GM12864 (cell line): Measurements from ENCODE around the gene CFAP97D2.
"Not testable (repeated sequence)": the region's sequence is repeated elsewhere in the genome, so short reads cannot be mapped to it uniquely, and the experiment has no call there.

Experiments
- DNase-seq: peaks from one replicate; pipeline ENCODE4 v3.0.0-alpha.2; 2011; ENCODE audit warnings: low read depth
- H3K4me3 ChIP-seq: 2 replicates; pipeline ENCODE4 v1.5.1; 2011; ENCODE audit warnings: mild to moderate bottlenecking, low read depth, low read length, control low read depth
- TF ChIP-seq, protein P1 (sequence below): IDR thresholded peaks from 2 replicates; pipeline ENCODE4 v1.5.1; 2011; ENCODE audit warnings: low read depth, mild to moderate bottlenecking, moderate library complexity, low read length, control low read depth, inconsistent platforms; ENCODE audit errors: missing control alignments

CFAP97D2 gene

DNA sequence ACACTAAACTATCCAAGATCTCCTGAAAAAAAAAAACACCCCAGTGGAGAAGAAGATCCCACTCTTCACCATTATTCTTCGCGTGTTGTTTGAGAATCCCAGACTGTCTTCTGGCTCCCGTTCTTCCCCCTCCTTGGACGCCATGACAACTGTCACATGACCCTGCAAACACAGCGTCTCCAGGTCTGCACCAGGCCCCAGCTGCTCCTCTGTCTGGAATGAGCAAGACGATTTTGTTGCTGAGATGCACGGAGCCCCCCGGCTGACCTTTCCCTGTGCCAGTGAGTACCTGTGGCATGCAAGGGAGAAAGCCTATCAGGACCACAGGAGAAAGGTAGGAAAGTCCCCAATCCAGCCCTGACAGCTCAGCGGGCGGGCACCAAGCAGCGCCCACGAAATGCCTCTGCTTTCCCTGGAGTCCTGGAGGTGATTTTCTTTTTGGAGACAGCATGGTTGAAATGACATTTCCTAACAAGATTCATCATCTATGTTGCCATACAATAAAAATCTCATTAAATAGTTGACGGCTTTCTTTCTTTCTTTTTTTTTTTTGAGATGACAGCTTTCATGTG lies at the start of gene CFAP97D2:
Gene CFAP97D2, plus strand, starts transcription at position 171 of the 572 bp plus-strand sequence. Its CDS starts 74 bp downstream, at position 245.
- H3K4me3 ChIP-seq, result no peak within 1 kb of the TSS
- DNase-seq, result no peak
- TF ChIP-seq, protein P1, sequence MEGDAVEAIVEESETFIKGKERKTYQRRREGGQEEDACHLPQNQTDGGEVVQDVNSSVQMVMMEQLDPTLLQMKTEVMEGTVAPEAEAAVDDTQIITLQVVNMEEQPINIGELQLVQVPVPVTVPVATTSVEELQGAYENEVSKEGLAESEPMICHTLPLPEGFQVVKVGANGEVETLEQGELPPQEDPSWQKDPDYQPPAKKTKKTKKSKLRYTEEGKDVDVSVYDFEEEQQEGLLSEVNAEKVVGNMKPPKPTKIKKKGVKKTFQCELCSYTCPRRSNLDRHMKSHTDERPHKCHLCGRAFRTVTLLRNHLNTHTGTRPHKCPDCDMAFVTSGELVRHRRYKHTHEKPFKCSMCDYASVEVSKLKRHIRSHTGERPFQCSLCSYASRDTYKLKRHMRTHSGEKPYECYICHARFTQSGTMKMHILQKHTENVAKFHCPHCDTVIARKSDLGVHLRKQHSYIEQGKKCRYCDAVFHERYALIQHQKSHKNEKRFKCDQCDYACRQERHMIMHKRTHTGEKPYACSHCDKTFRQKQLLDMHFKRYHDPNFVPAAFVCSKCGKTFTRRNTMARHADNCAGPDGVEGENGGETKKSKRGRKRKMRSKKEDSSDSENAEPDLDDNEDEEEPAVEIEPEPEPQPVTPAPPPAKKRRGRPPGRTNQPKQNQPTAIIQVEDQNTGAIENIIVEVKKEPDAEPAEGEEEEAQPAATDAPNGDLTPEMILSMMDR, result no peak

DNA sequence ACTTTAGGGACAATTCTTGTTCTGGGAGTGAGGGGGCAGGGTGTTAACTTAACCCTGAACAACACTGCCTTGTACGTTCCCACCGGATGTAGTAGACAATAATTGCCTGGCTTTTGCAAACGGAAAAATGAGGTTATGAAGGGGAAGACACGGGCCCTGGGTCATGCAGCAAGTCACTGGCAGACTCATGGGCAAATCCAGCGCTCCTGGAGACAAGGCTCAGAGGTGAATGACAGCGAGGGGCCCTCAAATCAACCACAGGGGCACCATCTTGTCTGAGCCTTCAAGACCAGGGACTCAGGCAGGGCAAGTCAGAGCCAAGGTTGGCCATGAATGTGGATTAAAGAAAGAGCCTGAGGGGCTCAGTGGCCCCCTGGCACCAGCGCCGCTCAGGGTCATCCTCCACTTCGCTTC lies 49.4 kb upstream of the CFAP97D2 start:
- DNase-seq, result no peak
- TF ChIP-seq, protein P1, result no peak
- H3K4me3 ChIP-seq, result peak overlapping the region; percentile 82

DNA sequence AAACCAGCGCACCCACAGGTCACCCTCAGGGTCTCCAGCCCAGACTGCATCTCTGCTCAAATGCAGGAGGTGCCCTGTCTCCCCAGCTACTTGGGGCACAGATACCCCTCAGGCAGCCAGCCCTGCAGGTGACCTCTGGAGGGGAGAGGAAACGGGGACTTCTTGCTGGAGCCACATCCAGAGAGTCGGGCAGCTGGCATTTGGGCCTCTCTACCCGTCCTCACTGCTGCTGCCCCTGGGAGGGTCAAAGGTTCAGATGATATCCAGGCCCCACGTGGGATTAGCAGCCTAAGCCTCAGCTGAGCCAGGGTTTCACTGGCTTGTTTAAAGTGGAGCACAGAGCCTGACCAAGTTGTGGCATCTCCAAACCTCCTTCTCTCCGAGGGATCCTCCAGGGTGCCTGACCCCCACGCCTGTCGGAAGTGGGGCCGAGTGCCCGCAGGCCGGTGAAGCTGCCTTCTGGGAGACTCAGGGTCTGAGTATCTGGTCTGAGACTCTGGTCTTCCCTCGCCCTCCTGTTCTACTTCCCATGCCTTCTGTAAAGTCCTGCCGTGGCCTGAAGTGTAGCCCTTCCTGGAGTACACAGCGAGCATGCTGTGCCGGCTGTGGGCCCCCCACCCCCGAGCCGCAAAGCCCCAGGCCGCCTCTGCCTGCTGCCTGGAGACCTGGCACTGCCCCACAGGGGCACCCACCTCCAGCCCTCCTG lies 48.8 kb upstream of the CFAP97D2 start:
- TF ChIP-seq, protein P1, result no peak
- DNase-seq, result no peak
- peak overlapping the region; percentile 82 for H3K4me3 ChIP-seq

DNA sequence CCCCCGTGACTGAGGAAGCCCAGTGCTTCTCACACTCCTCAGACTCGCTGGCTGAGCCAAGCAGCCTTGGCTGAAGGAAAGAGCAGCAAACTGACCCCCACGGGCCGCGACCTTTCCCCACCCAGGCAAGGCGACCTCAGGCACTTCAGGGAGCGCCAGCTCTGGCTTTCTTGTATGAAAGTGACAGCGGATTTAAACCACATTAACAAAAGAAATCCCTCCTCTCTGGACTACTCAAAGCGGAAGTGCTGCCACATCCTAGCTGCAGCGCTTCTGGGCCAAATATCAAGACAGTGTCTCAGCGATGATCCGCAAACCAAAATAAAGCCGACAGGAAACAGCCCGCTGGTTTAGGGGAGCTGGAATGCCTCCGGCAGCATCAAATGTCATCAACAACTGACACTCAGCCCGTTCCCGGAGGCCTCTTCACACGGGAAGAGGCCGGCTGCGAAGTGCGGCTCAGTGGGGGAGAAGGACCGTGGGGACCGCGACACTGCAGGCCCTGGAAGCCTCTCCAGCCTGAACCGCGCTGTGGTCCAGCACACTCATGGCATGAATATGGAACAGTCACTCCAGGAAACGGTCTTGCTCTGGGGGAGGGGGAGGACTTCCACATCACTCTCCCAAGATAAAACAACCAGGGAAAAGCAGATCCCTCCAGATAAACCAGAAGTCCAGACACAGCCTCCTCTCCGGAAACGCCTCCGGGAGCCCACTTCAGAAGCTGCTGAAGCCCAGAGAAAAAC lies 48.0 kb upstream of the CFAP97D2 start:
- no peak for DNase-seq
- TF ChIP-seq, protein P1, result no peak
- peak overlapping the region; percentile 82 for H3K4me3 ChIP-seq

DNA sequence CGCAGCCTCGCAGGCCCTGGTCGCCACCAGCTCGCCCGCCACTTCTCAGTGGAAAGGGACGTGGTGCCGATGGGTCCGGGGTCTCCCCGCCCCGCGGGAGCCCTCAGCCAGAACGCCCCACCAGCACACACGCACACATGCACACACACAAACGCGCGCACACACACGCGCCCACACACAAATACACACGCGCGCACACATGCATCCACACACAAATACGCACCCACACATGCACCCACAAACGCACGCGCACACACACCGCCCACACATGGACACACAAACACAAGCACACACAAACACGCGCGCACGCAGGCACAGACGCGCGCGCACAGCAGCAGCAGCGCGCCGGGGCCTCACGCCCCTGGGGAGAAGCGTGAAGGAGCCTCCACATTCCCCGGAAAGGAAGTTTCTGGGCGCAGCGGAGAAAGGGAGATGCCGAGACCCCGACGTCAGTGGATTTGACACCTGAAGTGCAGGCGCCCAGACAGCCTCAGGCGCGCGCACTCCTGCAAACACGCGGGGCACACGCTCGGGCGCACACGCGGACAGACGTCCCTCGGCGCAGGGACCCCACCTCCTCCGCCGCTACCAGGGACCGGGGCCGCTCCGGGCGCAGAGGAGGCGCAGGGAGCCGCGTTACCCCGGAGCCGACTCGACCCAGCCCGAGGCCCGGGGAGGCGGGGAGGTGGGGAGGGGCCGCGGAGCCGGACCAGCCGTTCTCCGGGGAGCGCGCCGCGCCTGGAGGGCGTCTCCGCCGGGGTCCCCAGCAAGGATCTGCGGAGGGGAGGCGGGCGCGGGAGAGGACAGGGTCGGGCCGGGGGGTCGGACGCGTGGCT lies 47.3 kb upstream of the CFAP97D2 start:
- peak overlapping the region; percentile 82 for H3K4me3 ChIP-seq
- TF ChIP-seq, protein P1, result no peak
- no peak for DNase-seq

DNA sequence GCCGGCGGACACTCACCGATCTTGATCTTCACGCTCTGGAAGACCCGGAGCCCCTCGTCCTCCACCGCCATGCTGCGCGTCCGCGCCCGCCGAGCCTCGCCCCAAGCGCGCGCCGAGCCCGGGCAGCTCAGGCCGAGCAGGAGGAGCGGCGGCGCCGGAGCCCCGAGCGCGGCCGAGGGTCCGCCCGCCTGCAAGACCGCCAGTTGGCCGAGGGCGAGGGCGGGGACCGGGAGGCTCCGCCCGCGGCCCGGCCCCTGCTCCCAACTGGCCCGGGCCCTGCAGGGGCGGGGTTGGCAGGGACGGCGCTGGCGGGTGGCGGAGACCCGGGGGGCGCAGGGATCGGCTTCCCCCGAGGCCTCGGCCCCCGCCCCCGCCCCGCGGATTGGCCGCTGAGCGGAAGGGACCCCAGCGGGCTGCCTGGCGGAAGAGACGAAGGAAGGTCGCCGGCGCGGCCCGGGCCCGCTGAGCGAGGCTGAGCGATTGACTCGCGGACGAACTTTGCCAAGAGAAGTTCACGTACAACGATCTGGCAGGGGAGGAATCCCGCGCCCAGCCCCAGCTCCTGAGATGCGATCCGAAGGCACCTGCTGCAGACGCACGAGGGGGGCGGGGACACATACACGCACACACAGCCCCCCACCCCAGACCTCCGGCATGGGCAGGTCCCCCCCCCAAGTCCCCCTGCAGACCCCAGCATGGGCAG lies 46.5 kb upstream of the CFAP97D2 start, which contains the start of gene RASA3:
Gene RASA3, minus strand, starts transcription at position 205 of the 703 bp plus-strand sequence. Its CDS starts 134 bp downstream, at position 71.
- DNase-seq, result no peak
- TF ChIP-seq, protein P1, result no peak
- H3K4me3 ChIP-seq, result peak within 1 kb of the TSS; percentile 82

DNA sequence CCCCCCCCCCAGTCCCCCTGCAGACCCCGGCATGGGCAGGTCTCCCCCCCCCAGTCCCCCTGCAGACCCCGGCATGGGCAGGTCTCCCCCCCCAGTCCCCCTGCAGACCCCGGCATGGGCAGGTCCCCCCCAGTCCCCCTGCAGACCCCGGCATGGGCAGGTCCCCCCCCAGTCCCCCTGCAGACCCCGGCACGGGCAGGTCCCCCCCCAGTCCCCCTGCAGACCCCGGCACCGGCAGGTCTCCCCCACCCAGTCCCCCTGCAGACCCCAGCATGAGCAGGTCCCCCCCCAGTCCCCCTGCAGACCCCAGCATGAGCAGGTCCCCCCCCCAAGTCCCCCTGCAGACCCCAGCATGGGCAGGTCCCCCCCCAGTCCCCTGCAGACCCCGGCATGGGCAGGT lies 45.9 kb upstream of the CFAP97D2 start:
- not testable (repeated sequence) for H3K4me3 ChIP-seq, DNase-seq

DNA sequence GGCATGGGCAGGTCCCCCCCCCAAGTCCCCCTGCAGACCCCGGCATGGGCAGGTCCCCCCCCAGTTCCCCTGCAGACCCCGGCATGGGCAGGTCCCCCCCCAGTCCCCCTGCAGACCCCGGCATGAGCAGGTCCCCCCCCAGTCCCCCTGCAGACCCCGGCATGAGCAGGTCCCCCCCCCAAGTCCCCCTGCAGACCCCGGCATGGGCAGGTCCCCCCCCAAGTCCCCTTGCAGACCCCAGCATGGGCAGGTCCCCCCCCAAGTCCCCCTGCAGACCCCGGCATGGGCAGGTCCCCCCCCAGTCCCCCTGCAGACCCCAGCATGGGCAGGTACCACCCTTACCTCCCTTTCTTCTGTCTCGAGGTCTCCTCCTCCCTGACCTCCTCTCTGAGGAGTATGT lies 45.5 kb upstream of the CFAP97D2 start:
- not testable (repeated sequence) for DNase-seq, H3K4me3 ChIP-seq
